K562 (cell line): Measurements from ENCODE around the gene TFAP2A. TPM values are rescaled to one million over a fixed set of nuclear protein-coding genes. Genes with fewer than 3 reads are reported as not detected.

Experiments
- GATAD2A ChIP-seq: fragments of 450-650 bp; IDR thresholded peaks from 2 replicates; pipeline ENCODE4 v1.6.1; 2017
- HBP1 ChIP-seq: fragments of 450-650 bp; formaldehyde crosslinking; IDR thresholded peaks from 2 replicates; pipeline ENCODE4 v1.4.0; 2022; ENCODE audit warnings: missing genetic modification characterization
- NRF1 ChIP-seq, 2 experiments: fragments of 450-650 bp; IDR thresholded peaks in 1 of 2; conservative IDR thresholded peaks in 1 of 2; 2 replicates each; pipeline ENCODE4 v1.6.1; 2014; ENCODE audit warnings: mild to moderate bottlenecking in 2 of 2
- RCOR1 ChIP-seq, 2 experiments: IDR thresholded peaks; 2 replicates each; pipeline ENCODE4 v1.6.1; 2012; ENCODE audit warnings: low read depth in 2 of 2, low read length in 2 of 2, borderline replicate concordance in 1 of 2, improper control_type of control experiment in 1 of 2
- RHOXF2B ChIP-seq: fragments of 250-450 bp; sonication (Bioruptor Pico); conservative IDR thresholded peaks from 2 replicates; pipeline ENCODE4 v1.5.1; 2021
- SMAD2 ChIP-seq: fragments of 150-350 bp; IDR thresholded peaks from 2 replicates; pipeline ENCODE4 v1.6.1; 2014; ENCODE audit warnings: low read depth, mild to moderate bottlenecking, low read length
- THAP12 ChIP-seq: fragments of 250-450 bp; sonication (Bioruptor Pico); IDR thresholded peaks from 2 replicates; pipeline ENCODE4 v1.9.0; 2021; ENCODE audit warnings: mild to moderate bottlenecking, inconsistent platforms
- ZBTB7A ChIP-seq: IDR thresholded peaks from 2 replicates; pipeline ENCODE4 v1.6.1; 2011; ENCODE audit warnings: low read depth, mild to moderate bottlenecking, low read length, moderate library complexity, borderline replicate concordance; ENCODE audit not compliant: control insufficient read depth
- ZNF408 ChIP-seq: fragments of 250-450 bp; sonication (Bioruptor Pico); IDR thresholded peaks from 2 replicates; pipeline ENCODE4 v1.4.0; 2020; ENCODE audit warnings: low read depth, mild to moderate bottlenecking, moderate library complexity
- polyA plus RNA-seq, 8 experiments: library from polyadenylated mRNA; depleted of rRNA in 4 of 8; stranded (reverse) in 5 of 8; unstranded in 3 of 8; fragments of >200 nt; fragmentation: Nextera tagmentation in 2 of 8; fragmentation: Illumina TruSeq in 1 of 8; extraction: Ambion mirVana in 2 of 8; extraction: Trizol in 1 of 8; gene quantifications; 2 replicates each; pipeline versions ENCODE4 v1.2.1 to v1.2.3, GENCODE V29; 2011 to 2014; ENCODE audit warnings: inconsistent platforms in 1 of 8, missing spikeins in 1 of 8
- total RNA-seq, 7 experiments: library from RNA; depleted of rRNA in 6 of 7; stranded (reverse); fragments of >200 nt in 6 of 7; fragmentation: Illumina TruSeq in 2 of 7; extraction: Trizol in 2 of 7; gene quantifications; 2 replicates each; pipeline versions ENCODE4 v1.2.1 to v1.2.3, GENCODE V29; 2011 to 2021; ENCODE audit warnings: low replicate concordance in 1 of 7

The TFAP2A gene
- total and polyA plus RNA-seq, 9 of the 15 experiments (the other 6 are each of a cell fraction or from before 2014, with no cell fraction given), result 0.14 to 0.53 (median 0.19) TPM; not detected in 1

GRCh38 chr6:10425975-10426780, 11.3 kb upstream of the TFAP2A start (continued):
- TF ChIP-seq THAP12 (CRISPR knock-in tag), result no peak
- no peak for TF ChIP-seq ZBTB7A
- no peak for TF ChIP-seq ZNF408 (CRISPR knock-in tag)
- no peak for TF ChIP-seq RCOR1 (IDR thresholded peaks at IDR 0.05; ENCODE audit: borderline replicate concordance in 1 of 2, low read depth in 2 of 2, low read length in 2 of 2)
- no peak for TF ChIP-seq HBP1
- no peak for TF ChIP-seq RHOXF2B
- no peak for TF ChIP-seq GATAD2A
- no peak for TF ChIP-seq NRF1 (conservative IDR thresholded peaks at IDR 0.05 in 1 of 2, IDR thresholded peaks at IDR 0.05 in 1 of 2)
- no peak for TF ChIP-seq SMAD2
